ENCODE results near the gene FAM47E. TPM values are rescaled to one million over a fixed set of nuclear protein-coding genes. Genes with fewer than 3 reads are reported as not detected.

The FAM47E gene
- total and polyA plus RNA-seq, 4 donors = 0.85 to 2.5 (median 1.7) TPM

DNA sequence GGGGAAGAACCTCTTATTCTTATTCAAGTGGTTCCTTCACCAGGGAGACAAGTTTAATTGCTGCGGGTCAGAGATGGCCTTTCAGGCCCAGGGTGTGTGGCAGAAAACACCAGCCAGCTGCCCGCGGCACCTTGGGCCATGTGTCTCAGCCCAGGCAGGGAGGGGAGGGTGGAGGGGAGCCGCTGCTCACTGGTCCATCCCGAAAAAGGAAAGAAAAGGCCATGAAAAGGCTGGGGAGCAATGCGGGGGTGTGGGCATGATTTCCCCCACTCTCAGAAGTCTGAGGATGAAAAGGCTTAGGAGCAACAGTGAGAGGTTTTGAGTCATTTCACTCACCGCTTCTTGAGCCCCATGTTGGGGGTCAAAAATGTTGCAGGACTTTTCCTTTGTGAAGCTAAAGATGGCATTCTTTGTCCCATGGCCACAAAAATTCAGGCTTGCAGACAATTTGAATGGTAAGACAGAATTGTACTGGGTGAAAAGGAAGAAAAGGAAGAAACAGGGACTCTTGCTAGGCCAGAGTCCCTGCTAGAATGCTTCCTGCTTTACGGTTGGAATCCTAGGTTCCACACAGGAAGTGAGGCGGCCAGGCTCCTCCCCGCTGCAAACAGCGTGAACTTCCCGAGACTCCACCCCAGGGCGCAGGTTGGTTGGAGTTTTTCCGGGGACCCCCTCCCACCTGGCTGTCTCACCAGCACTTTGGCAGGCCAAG lies 17.4 kb upstream of the FAM47E start:
- no peak overlapping the region for H3K9ac ChIP-seq (ENCODE audit: low read depth in 1 of 2, low read length in 2 of 2)
- H3K4me3 ChIP-seq (ENCODE audit: low read depth in 1 of 3, low read length in 3 of 3) = no peak overlapping the region
- no peak for DNase-seq (ENCODE audit: low spot score)
- no peaks in the 10 kb centered on the region for H3K27me3 ChIP-seq (ENCODE audit: control insufficient read depth in 4 of 4, insufficient read depth in 4 of 4, low read length in 3 of 4)
- 93% methylated on average over 14 of the region's 14 CpGs for WGBS
- no peak overlapping the region for H3K27ac ChIP-seq (ENCODE audit: low read depth in 1 of 2, low read length in 2 of 2)
- H3K4me1 ChIP-seq (ENCODE audit: control insufficient read depth in 4 of 4, insufficient read depth in 4 of 4, low read length in 3 of 4) = peaks cover 1 to 7% (median 6%) of the 10 kb centered on the region in 4 donors
- H3K36me3 ChIP-seq (ENCODE audit: control insufficient read depth in 4 of 4, insufficient read depth in 3 of 4, low read depth in 1 of 4, low read length in 3 of 4) = no peaks in the 10 kb centered on the region
- TF ChIP-seq RAD21 (IDR thresholded peaks at IDR 0.05) (no peak), SP1 (IDR thresholded peaks at IDR 0.05) (no peak), RXRA (IDR thresholded peaks at IDR 0.05) (no peak), TAF1 (conservative IDR thresholded peaks at IDR 0.05) (no peak), FOXA2 (IDR thresholded peaks at IDR 0.05) (no peak), HNF4A (conservative IDR thresholded peaks at IDR 0.05) (no peak)
- TF ChIP-seq, protein P1, sequence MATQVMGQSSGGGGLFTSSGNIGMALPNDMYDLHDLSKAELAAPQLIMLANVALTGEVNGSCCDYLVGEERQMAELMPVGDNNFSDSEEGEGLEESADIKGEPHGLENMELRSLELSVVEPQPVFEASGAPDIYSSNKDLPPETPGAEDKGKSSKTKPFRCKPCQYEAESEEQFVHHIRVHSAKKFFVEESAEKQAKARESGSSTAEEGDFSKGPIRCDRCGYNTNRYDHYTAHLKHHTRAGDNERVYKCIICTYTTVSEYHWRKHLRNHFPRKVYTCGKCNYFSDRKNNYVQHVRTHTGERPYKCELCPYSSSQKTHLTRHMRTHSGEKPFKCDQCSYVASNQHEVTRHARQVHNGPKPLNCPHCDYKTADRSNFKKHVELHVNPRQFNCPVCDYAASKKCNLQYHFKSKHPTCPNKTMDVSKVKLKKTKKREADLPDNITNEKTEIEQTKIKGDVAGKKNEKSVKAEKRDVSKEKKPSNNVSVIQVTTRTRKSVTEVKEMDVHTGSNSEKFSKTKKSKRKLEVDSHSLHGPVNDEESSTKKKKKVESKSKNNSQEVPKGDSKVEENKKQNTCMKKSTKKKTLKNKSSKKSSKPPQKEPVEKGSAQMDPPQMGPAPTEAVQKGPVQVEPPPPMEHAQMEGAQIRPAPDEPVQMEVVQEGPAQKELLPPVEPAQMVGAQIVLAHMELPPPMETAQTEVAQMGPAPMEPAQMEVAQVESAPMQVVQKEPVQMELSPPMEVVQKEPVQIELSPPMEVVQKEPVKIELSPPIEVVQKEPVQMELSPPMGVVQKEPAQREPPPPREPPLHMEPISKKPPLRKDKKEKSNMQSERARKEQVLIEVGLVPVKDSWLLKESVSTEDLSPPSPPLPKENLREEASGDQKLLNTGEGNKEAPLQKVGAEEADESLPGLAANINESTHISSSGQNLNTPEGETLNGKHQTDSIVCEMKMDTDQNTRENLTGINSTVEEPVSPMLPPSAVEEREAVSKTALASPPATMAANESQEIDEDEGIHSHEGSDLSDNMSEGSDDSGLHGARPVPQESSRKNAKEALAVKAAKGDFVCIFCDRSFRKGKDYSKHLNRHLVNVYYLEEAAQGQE (IDR thresholded peaks at IDR 0.05) = no peak
- TF ChIP-seq, protein P2, sequence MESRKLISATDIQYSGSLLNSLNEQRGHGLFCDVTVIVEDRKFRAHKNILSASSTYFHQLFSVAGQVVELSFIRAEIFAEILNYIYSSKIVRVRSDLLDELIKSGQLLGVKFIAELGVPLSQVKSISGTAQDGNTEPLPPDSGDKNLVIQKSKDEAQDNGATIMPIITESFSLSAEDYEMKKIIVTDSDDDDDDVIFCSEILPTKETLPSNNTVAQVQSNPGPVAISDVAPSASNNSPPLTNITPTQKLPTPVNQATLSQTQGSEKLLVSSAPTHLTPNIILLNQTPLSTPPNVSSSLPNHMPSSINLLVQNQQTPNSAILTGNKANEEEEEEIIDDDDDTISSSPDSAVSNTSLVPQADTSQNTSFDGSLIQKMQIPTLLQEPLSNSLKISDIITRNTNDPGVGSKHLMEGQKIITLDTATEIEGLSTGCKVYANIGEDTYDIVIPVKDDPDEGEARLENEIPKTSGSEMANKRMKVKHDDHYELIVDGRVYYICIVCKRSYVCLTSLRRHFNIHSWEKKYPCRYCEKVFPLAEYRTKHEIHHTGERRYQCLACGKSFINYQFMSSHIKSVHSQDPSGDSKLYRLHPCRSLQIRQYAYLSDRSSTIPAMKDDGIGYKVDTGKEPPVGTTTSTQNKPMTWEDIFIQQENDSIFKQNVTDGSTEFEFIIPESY (IDR thresholded peaks at IDR 0.05) = no peak
- TF ChIP-seq, protein P3, sequence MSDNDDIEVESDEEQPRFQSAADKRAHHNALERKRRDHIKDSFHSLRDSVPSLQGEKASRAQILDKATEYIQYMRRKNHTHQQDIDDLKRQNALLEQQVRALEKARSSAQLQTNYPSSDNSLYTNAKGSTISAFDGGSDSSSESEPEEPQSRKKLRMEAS (IDR thresholded peaks at IDR 0.05) = no peak
- TF ChIP-seq, protein P4, sequence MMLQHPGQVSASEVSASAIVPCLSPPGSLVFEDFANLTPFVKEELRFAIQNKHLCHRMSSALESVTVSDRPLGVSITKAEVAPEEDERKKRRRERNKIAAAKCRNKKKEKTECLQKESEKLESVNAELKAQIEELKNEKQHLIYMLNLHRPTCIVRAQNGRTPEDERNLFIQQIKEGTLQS (IDR thresholded peaks at IDR 0.05) = no peak
- H3K9me3 ChIP-seq (ENCODE audit: control insufficient read depth in 4 of 4, low read length in 3 of 4) = no peaks in the 10 kb centered on the region

DNA sequence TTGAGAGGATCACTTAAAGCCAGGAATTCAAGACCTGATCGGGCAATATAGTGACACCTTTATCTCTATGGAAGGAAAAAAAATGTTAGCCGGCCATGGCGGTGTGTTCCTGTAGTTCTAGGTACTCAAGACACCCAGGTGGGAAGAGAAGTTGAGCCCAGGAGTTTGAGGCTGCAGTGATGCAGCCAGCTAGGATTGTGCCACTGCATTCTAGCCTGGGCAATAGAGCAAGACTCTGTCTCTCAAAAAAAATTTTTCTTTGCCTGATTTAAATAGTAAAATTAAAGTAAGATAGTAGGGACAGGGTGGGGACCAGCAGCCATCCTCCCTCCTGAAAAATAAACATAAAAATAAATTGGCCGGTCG lies 16.9 kb upstream of the FAM47E start:
- TF ChIP-seq RXRA (IDR thresholded peaks at IDR 0.05) (no peak), JUND (IDR thresholded peaks at IDR 0.05) (no peak), GABPA (IDR thresholded peaks at IDR 0.05 in 1 of 2, conservative IDR thresholded peaks at IDR 0.05 in 1 of 2) (no peak), EGR1 (IDR thresholded peaks at IDR 0.05; ENCODE audit: low read depth in 2 of 2) (no peak), NR2F2 (IDR thresholded peaks at IDR 0.05) (no peak), FOXA1 (IDR thresholded peaks at IDR 0.05) (no peak), SP1 (IDR thresholded peaks at IDR 0.05) (no peak), HNF4A (conservative IDR thresholded peaks at IDR 0.05) (no peak), FOXA2 (IDR thresholded peaks at IDR 0.05) (no peak)
- TF ChIP-seq, protein P5, sequence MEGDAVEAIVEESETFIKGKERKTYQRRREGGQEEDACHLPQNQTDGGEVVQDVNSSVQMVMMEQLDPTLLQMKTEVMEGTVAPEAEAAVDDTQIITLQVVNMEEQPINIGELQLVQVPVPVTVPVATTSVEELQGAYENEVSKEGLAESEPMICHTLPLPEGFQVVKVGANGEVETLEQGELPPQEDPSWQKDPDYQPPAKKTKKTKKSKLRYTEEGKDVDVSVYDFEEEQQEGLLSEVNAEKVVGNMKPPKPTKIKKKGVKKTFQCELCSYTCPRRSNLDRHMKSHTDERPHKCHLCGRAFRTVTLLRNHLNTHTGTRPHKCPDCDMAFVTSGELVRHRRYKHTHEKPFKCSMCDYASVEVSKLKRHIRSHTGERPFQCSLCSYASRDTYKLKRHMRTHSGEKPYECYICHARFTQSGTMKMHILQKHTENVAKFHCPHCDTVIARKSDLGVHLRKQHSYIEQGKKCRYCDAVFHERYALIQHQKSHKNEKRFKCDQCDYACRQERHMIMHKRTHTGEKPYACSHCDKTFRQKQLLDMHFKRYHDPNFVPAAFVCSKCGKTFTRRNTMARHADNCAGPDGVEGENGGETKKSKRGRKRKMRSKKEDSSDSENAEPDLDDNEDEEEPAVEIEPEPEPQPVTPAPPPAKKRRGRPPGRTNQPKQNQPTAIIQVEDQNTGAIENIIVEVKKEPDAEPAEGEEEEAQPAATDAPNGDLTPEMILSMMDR (IDR thresholded peaks at IDR 0.05; ENCODE audit: low read depth, low read length, missing input control) = no peak
- TF ChIP-seq, protein P2 (IDR thresholded peaks at IDR 0.05) = no peak
- TF ChIP-seq, protein P1 (IDR thresholded peaks at IDR 0.05) = no peak
- TF ChIP-seq, protein P4 (IDR thresholded peaks at IDR 0.05) = no peak
- H3K4me1 ChIP-seq (ENCODE audit: control insufficient read depth in 4 of 4, insufficient read depth in 4 of 4, low read length in 3 of 4) = peaks cover 1 to 7% (median 6%) of the 10 kb centered on the region in 4 donors
- no peaks in the 10 kb centered on the region for H3K36me3 ChIP-seq (ENCODE audit: control insufficient read depth in 4 of 4, insufficient read depth in 3 of 4, low read depth in 1 of 4, low read length in 3 of 4)
- H3K9me3 ChIP-seq (ENCODE audit: control insufficient read depth in 4 of 4, low read length in 3 of 4) = peaks cover 0 to under 1% (median 0%) of the 10 kb centered on the region in 4 donors
- no peak overlapping the region for H3K9ac ChIP-seq (ENCODE audit: low read depth in 1 of 2, low read length in 2 of 2)
- no peaks in the 10 kb centered on the region for H3K27me3 ChIP-seq (ENCODE audit: control insufficient read depth in 4 of 4, insufficient read depth in 4 of 4, low read length in 3 of 4)
- DNase-seq (ENCODE audit: low spot score) = no peak
- H3K27ac ChIP-seq (ENCODE audit: low read depth in 1 of 2, low read length in 2 of 2) = no peak overlapping the region
- H3K4me3 ChIP-seq (ENCODE audit: low read depth in 1 of 3, low read length in 3 of 3) = no peak overlapping the region
- 96% methylated on average over 5 of the region's 5 CpGs for WGBS

Data from liver (tissue), 9 donors.